ENCODE results near the gene FAT4.
A peak's percentile ranks its signal among the peaks of the same experiment; 100 is the strongest.

Gene FAT4, protein sequence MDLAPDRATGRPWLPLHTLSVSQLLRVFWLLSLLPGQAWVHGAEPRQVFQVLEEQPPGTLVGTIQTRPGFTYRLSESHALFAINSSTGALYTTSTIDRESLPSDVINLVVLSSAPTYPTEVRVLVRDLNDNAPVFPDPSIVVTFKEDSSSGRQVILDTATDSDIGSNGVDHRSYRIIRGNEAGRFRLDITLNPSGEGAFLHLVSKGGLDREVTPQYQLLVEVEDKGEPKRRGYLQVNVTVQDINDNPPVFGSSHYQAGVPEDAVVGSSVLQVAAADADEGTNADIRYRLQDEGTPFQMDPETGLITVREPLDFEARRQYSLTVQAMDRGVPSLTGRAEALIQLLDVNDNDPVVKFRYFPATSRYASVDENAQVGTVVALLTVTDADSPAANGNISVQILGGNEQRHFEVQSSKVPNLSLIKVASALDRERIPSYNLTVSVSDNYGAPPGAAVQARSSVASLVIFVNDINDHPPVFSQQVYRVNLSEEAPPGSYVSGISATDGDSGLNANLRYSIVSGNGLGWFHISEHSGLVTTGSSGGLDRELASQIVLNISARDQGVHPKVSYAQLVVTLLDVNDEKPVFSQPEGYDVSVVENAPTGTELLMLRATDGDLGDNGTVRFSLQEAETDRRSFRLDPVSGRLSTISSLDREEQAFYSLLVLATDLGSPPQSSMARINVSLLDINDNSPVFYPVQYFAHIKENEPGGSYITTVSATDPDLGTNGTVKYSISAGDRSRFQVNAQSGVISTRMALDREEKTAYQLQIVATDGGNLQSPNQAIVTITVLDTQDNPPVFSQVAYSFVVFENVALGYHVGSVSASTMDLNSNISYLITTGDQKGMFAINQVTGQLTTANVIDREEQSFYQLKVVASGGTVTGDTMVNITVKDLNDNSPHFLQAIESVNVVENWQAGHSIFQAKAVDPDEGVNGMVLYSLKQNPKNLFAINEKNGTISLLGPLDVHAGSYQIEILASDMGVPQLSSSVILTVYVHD (N-terminal part only)

DNA sequence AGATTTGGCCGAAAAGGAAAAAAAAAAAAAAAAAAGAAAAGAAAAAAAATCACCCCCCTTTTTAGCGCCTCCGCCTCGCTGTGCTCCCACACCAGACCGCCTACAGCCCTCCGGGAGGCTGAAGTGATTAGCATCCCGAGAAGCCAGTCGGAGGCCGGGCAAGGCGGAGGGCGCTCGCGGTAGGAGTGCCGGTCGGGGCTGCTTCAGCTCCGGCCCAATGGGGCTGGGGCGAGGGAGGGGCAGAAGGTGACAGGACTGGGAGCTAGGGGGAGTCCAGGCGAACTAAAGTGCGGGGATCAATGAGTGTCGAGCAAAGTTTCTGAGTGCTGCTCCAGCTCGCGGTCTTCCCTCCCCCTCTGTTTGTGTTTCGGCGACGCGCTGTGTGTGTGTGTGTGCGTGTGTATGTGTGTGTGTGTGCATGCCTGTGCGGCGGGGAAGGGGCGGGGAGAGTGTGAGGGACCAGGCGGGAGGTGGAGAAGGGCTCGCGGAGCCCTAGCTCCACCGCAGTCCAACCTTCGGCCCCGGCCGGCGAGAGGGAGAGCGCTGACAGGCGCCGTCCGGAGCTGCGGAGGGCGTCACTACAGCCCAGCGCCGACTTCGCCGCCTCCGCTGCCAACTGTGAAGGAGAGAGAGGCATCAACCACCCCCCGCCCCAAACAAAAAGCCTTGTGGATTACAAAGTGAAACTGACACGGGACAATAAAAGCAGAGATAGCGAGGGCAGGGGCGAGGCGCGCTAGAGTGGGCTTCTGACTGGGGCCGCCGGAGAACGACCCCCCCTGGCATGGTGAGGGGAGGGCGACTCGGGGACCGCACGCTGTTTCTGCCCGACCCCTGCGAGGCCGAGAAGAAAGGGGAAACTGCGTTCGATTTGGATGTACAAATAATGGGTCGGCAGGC lies at the start of gene FAT4:
FAT4 (plus strand) TSS at position 280 of the 900 bp plus-strand sequence. CDS start 1,457 bp downstream, outside the sequence.
- POLR2A ChIA-PET: no interaction called here
- no peak for TF ChIP-seq NFRKB (IDR thresholded peaks at IDR 0.05)
- no peak for TF ChIP-seq FOXM1 (IDR thresholded peaks at IDR 0.05; ENCODE audit: borderline replicate concordance)
- TF ChIP-seq ARNT (IDR thresholded peaks at IDR 0.05): no peak
- no peak for TF ChIP-seq SUZ12 (IDR thresholded peaks at IDR 0.05)
- peak; percentile 87 for TF ChIP-seq L3MBTL2 (conservative IDR thresholded peaks at IDR 0.05)
- TF ChIP-seq CTBP1 (IDR thresholded peaks at IDR 0.05; ENCODE audit: borderline replicate concordance): peak; percentile 39; the same call in 1 of the 2 replicates
- TF ChIP-seq LEF1 (IDR thresholded peaks at IDR 0.05; ENCODE audit: borderline replicate concordance): no peak
- TF ChIP-seq ELF4 (IDR thresholded peaks at IDR 0.05): no peak
- TF ChIP-seq, protein P1, sequence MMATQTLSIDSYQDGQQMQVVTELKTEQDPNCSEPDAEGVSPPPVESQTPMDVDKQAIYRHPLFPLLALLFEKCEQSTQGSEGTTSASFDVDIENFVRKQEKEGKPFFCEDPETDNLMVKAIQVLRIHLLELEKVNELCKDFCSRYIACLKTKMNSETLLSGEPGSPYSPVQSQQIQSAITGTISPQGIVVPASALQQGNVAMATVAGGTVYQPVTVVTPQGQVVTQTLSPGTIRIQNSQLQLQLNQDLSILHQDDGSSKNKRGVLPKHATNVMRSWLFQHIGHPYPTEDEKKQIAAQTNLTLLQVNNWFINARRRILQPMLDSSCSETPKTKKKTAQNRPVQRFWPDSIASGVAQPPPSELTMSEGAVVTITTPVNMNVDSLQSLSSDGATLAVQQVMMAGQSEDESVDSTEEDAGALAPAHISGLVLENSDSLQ (IDR thresholded peaks at IDR 0.05): peak; percentile 97
- no peak for TF ChIP-seq BHLHE40 (IDR thresholded peaks at IDR 0.05; ENCODE audit: borderline replicate concordance)
- no peak for TF ChIP-seq FOXA1 (IDR thresholded peaks at IDR 0.05)
- TF ChIP-seq FOXK2 (IDR thresholded peaks at IDR 0.05): no peak
- TF ChIP-seq SP1 (IDR thresholded peaks at IDR 0.05): no peak
- TF ChIP-seq ZNF384 (IDR thresholded peaks at IDR 0.05): peak; percentile 90
- TF ChIP-seq HDGF (IDR thresholded peaks at IDR 0.05; ENCODE audit: borderline replicate concordance): no peak
- TF ChIP-seq TARDBP (IDR thresholded peaks at IDR 0.05): no peak
- DNase-seq (ENCODE audit: extremely low spot score): peak; percentile 82
- CTCF ChIA-PET: interaction anchor here (0.6 to 1.6 kb wide), 6 partner anchors 29 to 724 kb away, joined by 3 to 5 read pairs (median 3); no protein-coding TSS in a partner anchor

DNA sequence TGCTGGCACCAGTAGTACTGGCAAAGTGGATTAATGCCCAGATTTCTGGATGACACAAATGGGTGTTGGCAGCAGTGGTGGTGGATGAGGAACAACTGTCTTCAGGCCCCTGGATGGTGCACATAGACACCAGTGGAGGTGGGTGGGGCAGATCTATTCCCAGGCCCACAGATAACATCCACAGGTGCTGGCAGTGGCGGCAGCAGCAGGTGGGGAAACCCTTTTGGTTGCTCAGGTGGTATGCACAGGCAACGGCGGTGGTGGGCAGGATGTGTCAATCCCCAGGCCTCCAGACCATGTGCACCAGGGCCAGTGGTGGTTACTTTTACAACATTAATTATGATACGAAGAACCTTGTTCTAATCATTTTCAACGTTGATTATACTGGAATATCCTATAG lies 48.9 kb upstream of the FAT4 start:
- DNase-seq (ENCODE audit: extremely low spot score): no peak
- POLR2A ChIA-PET: no interaction called here
- TF ChIP-seq FOXK2 (IDR thresholded peaks at IDR 0.05) (no peak), ARNT (IDR thresholded peaks at IDR 0.05) (no peak), FOXM1 (IDR thresholded peaks at IDR 0.05; ENCODE audit: borderline replicate concordance) (no peak), BHLHE40 (IDR thresholded peaks at IDR 0.05; ENCODE audit: borderline replicate concordance) (no peak), NFRKB (IDR thresholded peaks at IDR 0.05) (no peak), ELF4 (IDR thresholded peaks at IDR 0.05) (no peak), CTBP1 (IDR thresholded peaks at IDR 0.05; ENCODE audit: borderline replicate concordance) (no peak), FOXA1 (IDR thresholded peaks at IDR 0.05) (no peak), ZNF384 (IDR thresholded peaks at IDR 0.05) (no peak), TARDBP (IDR thresholded peaks at IDR 0.05) (no peak), L3MBTL2 (conservative IDR thresholded peaks at IDR 0.05) (no peak), SUZ12 (IDR thresholded peaks at IDR 0.05) (no peak), SP1 (IDR thresholded peaks at IDR 0.05) (no peak), LEF1 (IDR thresholded peaks at IDR 0.05; ENCODE audit: borderline replicate concordance) (no peak), HDGF (IDR thresholded peaks at IDR 0.05; ENCODE audit: borderline replicate concordance) (no peak)
- TF ChIP-seq, protein P1 (IDR thresholded peaks at IDR 0.05): no peak
- CTCF ChIA-PET: no interaction called here

DNA sequence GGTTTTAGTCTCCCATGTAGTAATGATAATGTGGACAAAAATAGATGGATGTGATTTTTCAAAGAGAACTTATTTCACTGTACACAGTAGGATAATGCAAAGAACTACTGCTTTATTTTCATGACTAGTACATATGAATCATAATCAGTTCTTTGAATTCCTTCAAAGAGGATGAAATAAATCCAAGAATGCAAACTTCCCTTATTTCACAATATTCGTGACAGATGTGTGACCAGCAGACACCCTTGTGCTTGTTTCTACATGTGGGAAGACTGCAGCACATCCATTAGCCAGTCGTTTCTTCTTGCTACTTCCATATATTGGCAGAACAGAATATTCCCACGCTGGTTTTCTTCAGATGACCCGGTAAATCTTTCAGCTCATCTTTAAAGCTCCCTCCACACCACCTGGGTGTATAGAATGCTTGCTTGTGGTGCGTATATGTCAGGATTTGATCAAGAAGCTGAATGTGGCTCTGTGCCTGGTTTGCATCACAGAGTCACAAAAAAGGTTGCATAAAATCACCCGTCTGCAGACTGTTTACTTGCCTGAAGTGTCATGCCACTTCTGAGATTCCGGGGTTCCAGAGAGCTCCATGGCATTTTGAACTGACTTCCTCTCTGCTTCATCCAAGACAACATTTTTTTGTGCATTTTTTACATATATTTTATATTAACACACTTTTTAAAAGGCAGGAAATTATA lies 47.7 kb upstream of the FAT4 start:
- CTCF ChIA-PET: no interaction called here
- TF ChIP-seq ZNF384 (IDR thresholded peaks at IDR 0.05) (no peak), FOXA1 (IDR thresholded peaks at IDR 0.05) (no peak), LEF1 (IDR thresholded peaks at IDR 0.05; ENCODE audit: borderline replicate concordance) (no peak), ELF4 (IDR thresholded peaks at IDR 0.05) (no peak), SP1 (IDR thresholded peaks at IDR 0.05) (no peak), L3MBTL2 (conservative IDR thresholded peaks at IDR 0.05) (no peak), FOXM1 (IDR thresholded peaks at IDR 0.05; ENCODE audit: borderline replicate concordance) (no peak), HDGF (IDR thresholded peaks at IDR 0.05; ENCODE audit: borderline replicate concordance) (no peak), CTBP1 (IDR thresholded peaks at IDR 0.05; ENCODE audit: borderline replicate concordance) (no peak), FOXK2 (IDR thresholded peaks at IDR 0.05) (no peak), NFRKB (IDR thresholded peaks at IDR 0.05) (no peak), SUZ12 (IDR thresholded peaks at IDR 0.05) (no peak), TARDBP (IDR thresholded peaks at IDR 0.05) (no peak), BHLHE40 (IDR thresholded peaks at IDR 0.05; ENCODE audit: borderline replicate concordance) (no peak), ARNT (IDR thresholded peaks at IDR 0.05) (no peak)
- TF ChIP-seq, protein P1 (IDR thresholded peaks at IDR 0.05): no peak
- POLR2A ChIA-PET: no interaction called here
- no peak for DNase-seq (ENCODE audit: extremely low spot score)

DNA sequence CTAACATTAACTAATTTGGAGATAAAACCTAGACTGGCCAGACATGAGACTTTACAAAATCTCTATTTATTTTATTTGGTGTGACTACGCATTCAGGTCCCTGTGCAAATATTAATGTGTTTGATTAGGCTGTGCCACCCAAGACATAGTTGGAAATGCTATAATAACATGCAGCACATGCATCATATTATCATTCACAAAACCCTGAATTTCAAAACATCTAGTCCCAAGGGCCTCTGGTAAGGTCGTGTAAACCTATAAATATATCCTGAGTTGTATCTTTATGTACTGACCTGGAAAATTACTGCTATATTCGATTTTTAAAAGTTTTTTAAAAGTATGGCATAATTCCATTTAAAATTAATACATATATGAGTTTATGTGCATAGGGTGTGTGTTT lies 47.1 kb upstream of the FAT4 start:
- POLR2A ChIA-PET: no interaction called here
- CTCF ChIA-PET: no interaction called here
- TF ChIP-seq ARNT (IDR thresholded peaks at IDR 0.05): no peak
- TF ChIP-seq FOXM1 (IDR thresholded peaks at IDR 0.05; ENCODE audit: borderline replicate concordance): no peak
- no peak for TF ChIP-seq ELF4 (IDR thresholded peaks at IDR 0.05)
- no peak for TF ChIP-seq LEF1 (IDR thresholded peaks at IDR 0.05; ENCODE audit: borderline replicate concordance)
- no peak for TF ChIP-seq NFRKB (IDR thresholded peaks at IDR 0.05)
- TF ChIP-seq TARDBP (IDR thresholded peaks at IDR 0.05): no peak
- TF ChIP-seq SP1 (IDR thresholded peaks at IDR 0.05): no peak
- TF ChIP-seq FOXK2 (IDR thresholded peaks at IDR 0.05): no peak
- no peak for TF ChIP-seq BHLHE40 (IDR thresholded peaks at IDR 0.05; ENCODE audit: borderline replicate concordance)
- TF ChIP-seq FOXA1 (IDR thresholded peaks at IDR 0.05): no peak
- TF ChIP-seq ZNF384 (IDR thresholded peaks at IDR 0.05): no peak
- TF ChIP-seq HDGF (IDR thresholded peaks at IDR 0.05; ENCODE audit: borderline replicate concordance): no peak
- no peak for DNase-seq (ENCODE audit: extremely low spot score)

All from HEK293T (cell line).